Astrocyte (in vitro differentiated cells and primary cell): ENCODE measurements around the gene SYNC. TPM values are rescaled to one million over a fixed set of nuclear protein-coding genes. Genes with fewer than 3 reads are reported as not detected.

Source experiments
- DNase-seq: peaks from one replicate; pipeline ENCODE4 v3.0.0-alpha.2; 2010; ENCODE audit warnings: low read depth
- FAIRE-seq: peaks from 2 replicates; lab custom pipeline; 2011; peaks lifted over from hg19 to GRCh38; lab: Jason Lieb, UNC
- H2AFZ ChIP-seq: 2 replicates; pipeline ENCODE4 v1.6.0; 2012; ENCODE audit warnings: low read depth, low read length, inconsistent platforms
- H3K27ac ChIP-seq: 2 replicates; pipeline ENCODE4 v1.5.1; 2011; ENCODE audit warnings: low read depth, low read length, inconsistent platforms
- H3K27me3 ChIP-seq: 2 replicates; pipeline ENCODE4 v1.6.0; 2011; ENCODE audit warnings: low read length, inconsistent platforms; ENCODE audit not compliant: insufficient read depth
- H3K36me3 ChIP-seq: 2 replicates; pipeline ENCODE4 v1.5.1; 2011; ENCODE audit warnings: low read length, inconsistent platforms; ENCODE audit not compliant: insufficient read depth
- H3K4me1 ChIP-seq: 2 replicates; pipeline ENCODE4 v1.5.1; 2011; ENCODE audit warnings: low read length, inconsistent platforms; ENCODE audit not compliant: insufficient read depth
- H3K4me2 ChIP-seq: 2 replicates; pipeline ENCODE4 v1.6.0; 2012; ENCODE audit warnings: low read length, inconsistent platforms
- H3K4me3 ChIP-seq: 2 replicates; pipeline ENCODE4 v1.5.1; 2011; ENCODE audit warnings: low read depth, mild to moderate bottlenecking, low read length, inconsistent platforms; ENCODE audit not compliant: insufficient read depth
- H3K79me2 ChIP-seq: 2 replicates; pipeline ENCODE4 v1.6.0; 2012; ENCODE audit warnings: mild to moderate bottlenecking, low read length, inconsistent platforms; ENCODE audit not compliant: insufficient read depth
- H3K9ac ChIP-seq: 2 replicates; pipeline ENCODE4 v1.6.0; 2012; ENCODE audit warnings: mild to moderate bottlenecking, low read length, inconsistent platforms
- H3K9me3 ChIP-seq: 2 replicates; pipeline ENCODE4 v1.5.1; 2012; ENCODE audit warnings: low read depth, mild to moderate bottlenecking, low read length, inconsistent platforms; ENCODE audit not compliant: insufficient read depth
- H4K20me1 ChIP-seq: 2 replicates; pipeline ENCODE4 v1.6.0; 2012; ENCODE audit warnings: low read length, inconsistent platforms; ENCODE audit not compliant: insufficient read depth
- H3K27ac Mint-ChIP-seq: one replicate; pipeline ENCODE4 v1.8.0; 2021; ENCODE audit warnings: mild to moderate bottlenecking, mixed read lengths; ENCODE audit not compliant: unreplicated experiment
- H3K27me3 Mint-ChIP-seq: one replicate; pipeline ENCODE4 v1.8.0; 2021; ENCODE audit warnings: low read depth, mixed read lengths; ENCODE audit not compliant: unreplicated experiment
- H3K36me3 Mint-ChIP-seq: one replicate; pipeline ENCODE4 v1.8.0; 2021; ENCODE audit warnings: low read depth, mixed read lengths; ENCODE audit not compliant: unreplicated experiment
- H3K4me1 Mint-ChIP-seq: one replicate; pipeline ENCODE4 v1.8.0; 2021; ENCODE audit warnings: low read depth, mixed read lengths; ENCODE audit not compliant: unreplicated experiment
- H3K4me3 Mint-ChIP-seq: one replicate; pipeline ENCODE4 v1.8.0; 2021; ENCODE audit warnings: mild to moderate bottlenecking, moderate library complexity, mixed read lengths; ENCODE audit not compliant: unreplicated experiment
- H3K9me3 Mint-ChIP-seq: one replicate; pipeline ENCODE4 v1.8.0; 2021; ENCODE audit warnings: mild to moderate bottlenecking, mixed read lengths; ENCODE audit not compliant: unreplicated experiment
- CTCF ChIP-seq: IDR thresholded peaks from 2 replicates; pipeline ENCODE4 v1.5.1; 2011; ENCODE audit warnings: low read depth, mild to moderate bottlenecking, inconsistent platforms, low read length, moderate library complexity; ENCODE audit not compliant: insufficient read depth
- EZH2 ChIP-seq: IDR thresholded peaks from 2 replicates; pipeline ENCODE4 v1.6.1; 2012; ENCODE audit warnings: mild to moderate bottlenecking, low read length, inconsistent platforms; ENCODE audit not compliant: insufficient read depth
- total RNA-seq: library from RNA; stranded (reverse); gene quantifications from 2 replicates; pipeline ENCODE4 v1.2.1, GENCODE V29; 2021

Gene SYNC
- total RNA-seq, 1 donor from 2014 or later: 20.6 TPM

DNA sequence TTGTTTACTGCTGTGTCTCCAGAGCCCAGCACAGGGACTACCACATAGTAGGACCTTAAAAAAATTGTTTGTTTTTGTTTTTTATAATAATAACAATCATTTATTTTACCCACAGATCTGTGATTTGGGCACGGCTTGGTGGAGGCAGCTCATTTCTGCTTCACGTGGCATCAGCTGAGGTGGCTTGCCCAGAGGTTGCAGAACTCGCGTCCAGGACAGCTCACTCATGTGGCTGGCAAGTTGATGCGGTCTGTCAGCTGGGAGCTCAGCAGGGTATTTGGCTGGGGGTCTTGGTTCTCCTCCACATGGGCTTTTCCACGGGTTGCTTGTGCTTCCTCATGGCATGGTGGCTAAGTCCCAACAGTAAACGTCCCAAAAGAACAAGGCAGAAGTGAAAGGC, 2.9 kb upstream of the SYNC start:
- H3K4me1 ChIP-seq: peaks cover 34% of the 10 kb centered on the region
- no peak overlapping the region for H3K27ac ChIP-seq
- DNase-seq: no peak
- H3K4me3 Mint-ChIP-seq: no peak overlapping the region
- TF ChIP-seq EZH2 (no peak), CTCF (no peak)
- H3K9me3 ChIP-seq: no peaks in the 10 kb centered on the region
- no peak overlapping the region for H3K9ac ChIP-seq
- no peak overlapping the region for H3K4me3 ChIP-seq
- H3K27ac Mint-ChIP-seq: no peak overlapping the region
- no peak for FAIRE-seq
- no peaks in the 10 kb centered on the region for H3K36me3 ChIP-seq
- H3K36me3 Mint-ChIP-seq: peaks cover 2% of the 10 kb centered on the region
- H3K79me2 ChIP-seq: peaks cover 23% of the 10 kb centered on the region
- H3K4me1 Mint-ChIP-seq: peaks cover 21% of the 10 kb centered on the region
- H4K20me1 ChIP-seq: peaks cover 2% of the 10 kb centered on the region
- no peaks in the 10 kb centered on the region for H3K27me3 ChIP-seq
- no peak overlapping the region for H3K4me2 ChIP-seq
- H2AFZ ChIP-seq: no peak overlapping the region
- H3K9me3 Mint-ChIP-seq: no peaks in the 10 kb centered on the region
- H3K27me3 Mint-ChIP-seq: no peaks in the 10 kb centered on the region

DNA sequence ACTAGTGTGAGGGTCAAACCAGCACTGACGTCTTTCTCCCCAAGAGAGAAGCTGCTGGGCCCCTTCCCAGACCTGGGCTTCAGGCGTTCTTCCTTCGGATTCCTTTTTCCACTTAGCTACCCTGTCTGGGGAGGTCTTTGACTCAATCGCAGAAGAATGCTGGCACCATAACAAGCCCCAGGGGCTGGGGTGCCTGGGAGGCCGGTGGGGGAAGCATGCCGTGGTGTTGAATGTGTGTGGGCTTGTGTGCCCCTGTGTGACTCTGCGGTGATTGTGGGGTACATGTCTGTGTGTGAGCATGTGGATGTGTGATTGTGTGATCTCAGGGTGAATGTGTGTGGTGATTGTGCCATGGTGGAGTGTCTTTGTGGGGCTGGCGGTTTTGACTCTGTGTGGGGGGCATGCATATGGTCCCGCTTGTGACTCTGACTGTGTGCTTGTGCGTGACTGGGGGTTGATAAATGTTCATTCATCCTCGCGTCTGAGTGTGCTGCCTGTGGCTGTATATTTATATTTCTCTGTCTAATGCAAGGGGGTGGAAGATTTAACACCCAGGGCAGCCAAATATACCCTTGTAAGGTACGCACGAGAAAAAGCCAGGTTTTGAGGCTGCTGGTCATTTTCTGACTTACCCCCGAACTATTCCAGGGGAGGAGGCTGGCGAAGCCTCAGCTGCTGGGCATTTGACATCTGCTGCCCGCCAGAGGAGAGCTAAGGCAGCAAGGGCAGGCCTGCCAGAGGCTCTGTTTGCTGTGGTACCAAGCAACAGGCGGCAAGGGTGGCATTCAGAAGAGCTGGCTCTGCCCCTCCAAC, 1.1 kb upstream of the SYNC start:
- peak overlapping the region; percentile 70 for H3K4me3 ChIP-seq
- Mint-ChIP-seq H3K4me1 (peaks cover 27% of the 10 kb centered on the region), H3K27me3 (no peaks in the 10 kb centered on the region), H3K27ac (peak overlapping the region; percentile 92), H3K36me3 (peaks cover 8% of the 10 kb centered on the region), H3K9me3 (no peaks in the 10 kb centered on the region), H3K4me3 (peak overlapping the region; percentile 82)
- no peaks in the 10 kb centered on the region for H3K36me3 ChIP-seq
- peak overlapping the region; percentile 22 for H2AFZ ChIP-seq
- H4K20me1 ChIP-seq: peaks cover 17% of the 10 kb centered on the region
- no peaks in the 10 kb centered on the region for H3K27me3 ChIP-seq
- peaks cover 41% of the 10 kb centered on the region for H3K79me2 ChIP-seq
- peak overlapping the region; percentile 99 for H3K27ac ChIP-seq
- H3K4me2 ChIP-seq: peak overlapping the region; percentile 96
- DNase-seq (peak; percentile 99), FAIRE-seq (peak; percentile 81)
- peak overlapping the region; percentile 99 for H3K9ac ChIP-seq
- H3K9me3 ChIP-seq: no peaks in the 10 kb centered on the region
- TF ChIP-seq CTCF: no peak
- TF ChIP-seq EZH2: no peak
- H3K4me1 ChIP-seq: peaks cover 39% of the 10 kb centered on the region
